Neuronal stem cell (in vitro differentiated cells): ENCODE data around the gene EIPR1.

Experiments used
- DNase-seq: peaks from one replicate; pipeline ENCODE4 v3.0.0-alpha.2; 2013; ENCODE audit warnings: low spot score
- H2AFZ ChIP-seq: one replicate; pipeline ENCODE4 v1.6.1; 2013; ENCODE audit warnings: mild to moderate bottlenecking, low read length, inconsistent platforms
- H2AK5ac ChIP-seq: 2 replicates; pipeline ENCODE4 v1.6.1; 2013; ENCODE audit warnings: low read depth, mild to moderate bottlenecking, inconsistent platforms, low read length, moderate library complexity, mixed read lengths
- H2BK120ac ChIP-seq: 2 replicates; pipeline ENCODE4 v1.6.1; 2013; ENCODE audit warnings: low read depth, mild to moderate bottlenecking, inconsistent platforms, low read length, moderate library complexity, mixed read lengths
- H2BK12ac ChIP-seq: one replicate; pipeline ENCODE4 v1.6.1; 2013; ENCODE audit warnings: low read length, inconsistent platforms
- H2BK15ac ChIP-seq: 2 replicates; pipeline ENCODE4 v1.6.1; 2013; ENCODE audit warnings: mild to moderate bottlenecking, low read length, inconsistent platforms, mixed read lengths
- H2BK5ac ChIP-seq: one replicate; pipeline ENCODE4 v1.6.1; 2013; ENCODE audit warnings: inconsistent platforms, mild to moderate bottlenecking, low read length, moderate library complexity
- H3K14ac ChIP-seq: one replicate; pipeline ENCODE4 v1.6.1; 2013; ENCODE audit warnings: low read length, inconsistent platforms
- H3K18ac ChIP-seq: 2 replicates; pipeline ENCODE4 v1.6.1; 2013; ENCODE audit warnings: low read length, inconsistent platforms
- H3K23ac ChIP-seq: 2 replicates; pipeline ENCODE4 v1.6.1; 2013; ENCODE audit warnings: low read depth, mild to moderate bottlenecking, mixed read lengths, low read length, inconsistent platforms; ENCODE audit not compliant: poor library complexity
- H3K27ac ChIP-seq: replicated peaks from 3 replicates; pipeline ENCODE4 v1.5.1; 2013; ENCODE audit warnings: low read length, inconsistent platforms
- H3K27me3 ChIP-seq, 3 experiments: 2 replicates each; pipeline ENCODE4 v1.6.1; 2013; ENCODE audit warnings: low read length in 3 of 3, mild to moderate bottlenecking in 2 of 3, inconsistent platforms in 1 of 3, low read depth in 1 of 3, mixed read lengths in 1 of 3, moderate library complexity in 1 of 3; ENCODE audit not compliant: control insufficient read depth in 3 of 3, insufficient read depth in 3 of 3
- H3K36me3 ChIP-seq, 2 donors: replicated peaks in 1 of 2; 2 replicates each; pipeline ENCODE4 v1.6.1; 2013; ENCODE audit warnings: low read length in 2 of 2; ENCODE audit not compliant: control insufficient read depth in 2 of 2, insufficient read depth in 2 of 2
- H3K4ac ChIP-seq: 2 replicates; pipeline ENCODE4 v1.6.1; 2013; ENCODE audit warnings: inconsistent platforms, mild to moderate bottlenecking, low read length, moderate library complexity
- H3K4me1 ChIP-seq, 2 donors: 1 replicate in 1 of 2; 2 replicates in 1 of 2; pipeline ENCODE4 v1.6.1; 2013; ENCODE audit warnings: low read length in 2 of 2, low read depth in 1 of 2; ENCODE audit not compliant: control insufficient read depth in 2 of 2, insufficient read depth in 1 of 2
- H3K4me2 ChIP-seq: one replicate; pipeline ENCODE4 v1.6.1; 2013; ENCODE audit warnings: mild to moderate bottlenecking, low read length, inconsistent platforms; ENCODE audit not compliant: insufficient read depth, poor library complexity, severe bottlenecking
- H3K4me3 ChIP-seq, 2 donors: 2 replicates each; pipeline ENCODE4 v1.5.1; 2013; ENCODE audit warnings: low read length in 2 of 2, mild to moderate bottlenecking in 2 of 2, inconsistent platforms in 1 of 2, moderate library complexity in 1 of 2
- H3K79me1 ChIP-seq: one replicate; pipeline ENCODE4 v1.6.1; 2013; ENCODE audit warnings: low read depth, mild to moderate bottlenecking, inconsistent platforms, low read length, moderate library complexity
- H3K9ac ChIP-seq: one replicate; pipeline ENCODE4 v1.6.1; 2013; ENCODE audit warnings: mild to moderate bottlenecking, low read depth, low read length, inconsistent platforms; ENCODE audit not compliant: poor library complexity
- H3K9me3 ChIP-seq, 2 donors: replicated peaks in 1 of 2; 2 replicates each; pipeline versions ENCODE3 to v1.6.1; 2013; ENCODE audit warnings: low read length in 2 of 2, mild to moderate bottlenecking in 2 of 2, inconsistent platforms in 1 of 2, low read depth in 1 of 2, mixed read lengths in 1 of 2, moderate library complexity in 1 of 2; ENCODE audit not compliant: control insufficient read depth in 2 of 2, insufficient read depth in 1 of 2
- H4K8ac ChIP-seq: one replicate; pipeline ENCODE4 v1.6.1; 2013; ENCODE audit warnings: low read depth, mild to moderate bottlenecking, inconsistent platforms, low read length, moderate library complexity
- H4K91ac ChIP-seq: one replicate; pipeline ENCODE4 v1.6.1; 2013; ENCODE audit warnings: low read length, low read depth, mild to moderate bottlenecking, inconsistent platforms; ENCODE audit not compliant: poor library complexity
- WGBS, 2 donors: extraction: QIAGEN DNeasy Blood & Tissue Kit; methylation state at CpG; one replicate each; pipeline ENCODE4 v1.1.7; 2013; ENCODE audit warnings: missing lambda C conversion rate in 2 of 2, mixed read lengths in 1 of 2; ENCODE audit not compliant: insufficient read length in 2 of 2, insufficient replicate concordance in 1 of 2; ENCODE audit errors: extremely low coverage in 2 of 2; 5-methylcytosine and 5-hydroxymethylcytosine counted together

Gene EIPR1

GRCh38 chr2:3242747-3243369 is 134.8 kb downstream of the EIPR1 start:
- H3K4me2 ChIP-seq, result no peak overlapping the region
- no peak overlapping the region for H3K4ac ChIP-seq
- H4K91ac ChIP-seq, result no peak overlapping the region
- H3K4me1 ChIP-seq, result no peaks in the 10 kb centered on the region
- peaks cover 0 to 2% of the 10 kb centered on the region in 2 donors for H3K9me3 ChIP-seq
- no peaks in the 10 kb centered on the region for H3K27me3 ChIP-seq
- no peak overlapping the region for H2BK15ac ChIP-seq
- WGBS, 2 donors, result no CpG with 5 or more reads among the region's 9 CpGs
- no peak overlapping the region for H3K27ac ChIP-seq
- H2BK12ac ChIP-seq, result no peak overlapping the region
- H3K79me1 ChIP-seq, result no peaks in the 10 kb centered on the region
- no peak overlapping the region for H3K4me3 ChIP-seq
- no peak overlapping the region for H3K9ac ChIP-seq
- no peak overlapping the region for H2AFZ ChIP-seq
- no peak overlapping the region for H2BK120ac ChIP-seq
- no peak overlapping the region for H3K14ac ChIP-seq
- H3K18ac ChIP-seq, result no peak overlapping the region
- no peak overlapping the region for H2AK5ac ChIP-seq
- no peak overlapping the region for H2BK5ac ChIP-seq
- H3K23ac ChIP-seq, result no peak overlapping the region
- no peaks in the 10 kb centered on the region for H3K36me3 ChIP-seq
- H4K8ac ChIP-seq, result no peak overlapping the region
- DNase-seq, result no peak

- Histone ChIP-seq H3K79me1 (no peaks in the 10 kb centered on the region), H2AFZ (no peak overlapping the region), H3K9me3 (peaks cover 0 to 2% of the 10 kb centered on the region in 2 donors), H3K9ac (no peak overlapping the region), H3K4me1 (no peaks in the 10 kb centered on the region), H3K27ac (no peak overlapping the region), H2BK12ac (no peak overlapping the region), H4K8ac (no peak overlapping the region), H3K18ac (no peak overlapping the region), H2BK5ac (no peak overlapping the region), H2BK120ac (no peak overlapping the region), H3K4ac (no peak overlapping the region), H3K4me3 (no peak overlapping the region), H3K14ac (no peak overlapping the region), H2AK5ac (no peak overlapping the region), H2BK15ac (no peak overlapping the region), H3K27me3 (no peaks in the 10 kb centered on the region), H4K91ac (no peak overlapping the region), H3K23ac (no peak overlapping the region), H3K36me3 (no peaks in the 10 kb centered on the region), H3K4me2 (no peak overlapping the region)
- no CpG with 5 or more reads among the region's 25 CpGs for WGBS, 2 donors
- no peak for DNase-seq
These were observed 135.5 kb downstream of the EIPR1 start for GRCh38 chr2:3241971-3242746.

GRCh38 chr2:3238951-3239841 is 138.4 kb downstream of the EIPR1 start:
- H3K79me1 ChIP-seq, result peaks cover 3% of the 10 kb centered on the region

More at GRCh38 chr2:3238951-3239841, 138.4 kb downstream of the EIPR1 start:
- Histone ChIP-seq H2BK12ac (no peak overlapping the region), H2BK15ac (no peak overlapping the region), H3K14ac (peak overlapping the region; percentile 95), H3K36me3 (no peaks in the 10 kb centered on the region), H3K4me2 (no peak overlapping the region), H3K23ac (peak overlapping the region; percentile 75), H3K27ac (no peak overlapping the region), H3K27me3 (no peaks in the 10 kb centered on the region), H2BK5ac (no peak overlapping the region), H4K91ac (no peak overlapping the region), H3K9ac (no peak overlapping the region), H2BK120ac (no peak overlapping the region), H3K18ac (no peak overlapping the region), H3K4me3 (no peak overlapping the region), H2AFZ (no peak overlapping the region), H3K9me3 (peaks cover 0 to 2% of the 10 kb centered on the region in 2 donors), H2AK5ac (no peak overlapping the region), H4K8ac (no peak overlapping the region), H3K4me1 (no peaks in the 10 kb centered on the region), H3K4ac (no peak overlapping the region)
- DNase-seq, result no peak
- no CpG with 5 or more reads among the region's 21 CpGs for WGBS, 2 donors
